NCI-H1048 (cell line): ENCODE measurements around the gene LRWD1.
"Not testable (repeated sequence)": the region's sequence is repeated elsewhere in the genome, so short reads cannot be mapped to it uniquely, and the experiment has no call there.

ENCODE experiments used
- DNase-seq: peaks from one replicate; lab custom pipeline; 2025; lab: John Stamatoyannopoulos, UW

The LRWD1 gene

DNA sequence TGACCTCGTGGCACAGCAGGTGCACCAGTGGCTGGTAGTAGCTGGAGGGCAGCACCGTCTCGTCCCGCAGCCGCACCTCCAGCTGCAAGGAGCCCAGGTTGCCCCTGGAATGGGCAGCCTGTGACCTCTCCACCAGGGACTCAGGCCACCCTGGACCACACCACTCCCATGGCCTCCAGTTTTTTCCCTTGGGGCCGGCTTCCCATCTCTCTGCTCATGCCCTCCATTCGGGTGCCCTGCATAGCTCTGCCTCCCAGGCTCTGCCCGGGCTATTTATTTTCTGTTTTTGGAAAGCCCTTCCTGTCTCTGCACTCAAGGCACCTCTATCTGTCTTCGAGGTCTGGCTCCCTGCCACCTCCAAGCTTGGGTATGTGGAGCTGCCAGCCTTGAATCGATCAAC lies 32.1 kb downstream of the LRWD1 start:
- DNase-seq, result not testable (repeated sequence)

DNA sequence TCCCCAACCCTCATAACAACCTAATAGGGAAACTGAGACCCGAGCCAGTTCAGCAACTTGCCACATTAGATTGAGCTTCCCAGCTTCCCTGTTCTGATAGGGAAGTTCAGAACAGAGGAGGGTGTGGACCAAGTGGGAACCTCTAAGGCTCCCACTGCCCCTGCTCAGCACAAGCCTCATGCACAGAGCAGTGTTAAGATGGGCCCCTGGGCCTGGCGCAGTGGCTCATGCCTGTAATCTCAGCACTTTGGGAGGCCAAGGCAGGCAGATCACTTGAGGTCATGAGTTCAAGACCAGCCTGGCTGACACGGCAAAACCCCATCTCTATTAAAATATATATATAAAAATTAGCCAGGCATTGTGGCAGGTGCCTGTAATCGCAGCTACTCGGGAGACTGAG lies 32.5 kb downstream of the LRWD1 start:
- not testable (repeated sequence) for DNase-seq

DNA sequence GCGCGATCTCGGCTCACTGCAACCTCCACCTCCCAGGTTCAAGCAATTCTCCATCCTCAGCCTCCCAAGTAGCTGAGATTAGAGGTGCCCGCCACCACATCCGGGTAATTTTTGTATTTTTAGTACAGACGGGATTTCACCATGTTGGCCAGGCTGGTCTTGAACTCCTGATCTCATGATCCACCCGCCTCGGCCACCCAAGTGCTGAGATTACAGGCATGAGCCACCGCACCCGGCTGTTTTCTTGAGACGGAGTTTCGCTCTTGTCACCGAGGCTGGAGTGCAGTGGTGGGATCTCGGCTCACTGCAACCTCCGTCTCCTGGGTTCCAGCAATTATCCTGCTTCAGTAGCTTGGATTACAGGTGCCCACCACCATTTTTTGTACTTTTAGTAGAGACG lies 33.5 kb downstream of the LRWD1 start:
- DNase-seq, result not testable (repeated sequence)

DNA sequence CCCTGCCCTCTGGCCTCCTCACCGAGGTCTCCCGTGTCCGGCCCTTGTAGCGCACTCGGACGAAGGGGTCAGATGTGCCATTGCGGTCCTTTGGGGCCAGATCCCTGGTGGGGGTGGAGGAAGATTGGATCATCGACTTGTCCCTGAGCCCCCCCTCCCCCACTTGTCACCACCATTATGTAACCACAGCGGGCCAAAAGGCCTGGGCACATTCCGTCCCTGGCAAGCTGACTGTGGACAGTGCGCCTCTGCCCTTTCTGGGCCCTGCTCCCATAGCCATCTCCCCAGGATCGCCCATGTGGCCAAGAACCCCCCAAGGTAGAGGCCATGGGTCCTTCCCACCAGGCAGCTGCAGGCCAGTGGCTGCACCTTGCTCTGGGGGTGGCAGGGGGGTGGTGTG lies 38.4 kb downstream of the LRWD1 start:
- not testable (repeated sequence) for DNase-seq

DNA sequence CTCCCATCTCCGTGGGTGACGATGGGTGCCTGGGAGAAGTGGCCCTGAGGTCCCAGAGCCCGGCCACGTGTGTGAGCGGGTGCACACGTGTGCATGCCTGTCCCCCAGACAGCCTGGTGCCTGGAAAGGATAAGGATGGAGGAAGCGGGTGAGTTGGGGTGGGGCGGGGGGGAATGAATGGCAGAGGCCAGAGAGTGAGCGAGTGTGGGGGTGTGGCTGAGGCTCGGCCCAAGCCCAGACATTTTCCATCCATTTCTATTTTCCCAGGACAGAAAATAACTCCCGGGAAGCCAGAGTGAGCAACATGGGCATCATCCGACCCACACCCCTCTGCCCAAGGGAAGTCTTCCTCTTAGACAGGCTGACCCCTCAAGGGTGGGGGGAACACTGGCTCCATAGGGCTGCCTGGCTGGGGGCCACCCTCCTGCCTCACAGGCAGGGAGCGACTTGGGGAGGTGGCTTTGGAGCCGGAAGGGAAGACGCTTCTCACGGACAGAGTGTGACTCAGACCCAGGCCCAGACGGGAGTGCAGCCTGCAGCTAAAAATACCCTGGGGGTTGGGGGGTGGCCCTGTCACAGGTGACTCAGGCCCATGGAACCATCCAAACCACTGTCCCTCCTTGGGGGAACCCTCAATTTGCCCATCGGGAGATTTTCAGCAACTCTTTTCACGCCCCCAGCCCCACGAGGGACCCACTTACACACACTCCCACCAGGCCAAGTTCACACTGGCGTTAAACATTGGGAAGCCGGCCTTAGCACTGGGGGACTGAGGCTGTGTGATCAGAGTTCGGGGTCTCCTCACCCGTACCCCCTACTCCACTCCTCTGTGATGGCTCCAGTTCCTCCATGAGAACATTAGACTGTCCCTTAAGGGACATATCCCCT lies 40.8 kb downstream of the LRWD1 start:
- DNase-seq, result not testable (repeated sequence)

DNA sequence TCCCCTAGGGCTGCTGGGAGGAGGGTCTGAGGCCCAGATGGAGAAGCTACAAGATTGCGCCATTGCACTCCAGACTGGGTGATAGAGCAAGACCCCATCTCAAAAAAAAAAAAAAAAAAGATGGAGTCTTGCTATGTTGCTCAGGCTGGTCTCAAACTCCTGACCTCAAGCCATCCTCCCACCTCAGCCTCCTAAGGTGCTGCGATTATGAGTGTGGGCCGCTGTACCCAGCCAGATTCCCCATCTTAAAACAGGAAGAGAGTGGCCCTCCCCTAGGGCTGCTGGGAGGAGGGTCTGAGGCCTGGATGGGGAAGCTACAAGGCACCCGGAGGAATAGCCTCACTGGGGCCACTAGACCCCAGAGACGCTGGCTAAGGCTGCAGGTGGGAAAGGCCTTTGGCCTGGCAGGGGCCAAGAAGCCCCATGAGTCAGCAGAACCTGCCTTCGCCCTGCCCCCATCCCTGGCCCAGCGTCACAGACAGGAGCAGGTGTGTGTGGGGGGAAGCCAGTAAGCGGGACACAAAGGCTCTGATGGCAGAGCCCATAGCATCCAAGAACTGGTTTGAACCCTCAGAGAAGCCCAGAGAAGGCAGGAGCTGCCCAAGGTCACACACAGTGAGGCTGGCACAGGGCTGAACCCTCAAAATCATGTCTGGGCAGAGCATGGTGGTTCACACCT lies 42.8 kb downstream of the LRWD1 start:
- not testable (repeated sequence) for DNase-seq

DNA sequence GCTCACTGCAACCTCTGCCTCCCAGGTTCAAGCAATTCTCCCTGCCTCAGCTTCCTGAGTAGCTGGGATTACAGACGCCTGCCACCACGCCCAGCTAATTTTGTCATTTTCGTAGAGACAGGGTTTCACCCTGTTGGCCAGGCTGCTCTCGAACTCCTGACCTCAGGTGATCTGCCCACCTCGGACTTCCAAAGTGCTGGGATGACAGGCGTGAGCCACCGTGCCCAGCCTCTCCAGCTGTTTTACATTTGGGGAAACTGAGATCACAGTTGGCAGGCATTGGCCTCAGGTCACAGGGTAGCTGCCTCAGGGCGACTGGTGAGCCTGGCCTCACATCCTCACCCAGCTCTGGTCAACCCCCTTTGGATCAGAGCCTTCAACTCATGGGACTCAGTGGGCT lies 45.8 kb downstream of the LRWD1 start:
- not testable (repeated sequence) for DNase-seq

DNA sequence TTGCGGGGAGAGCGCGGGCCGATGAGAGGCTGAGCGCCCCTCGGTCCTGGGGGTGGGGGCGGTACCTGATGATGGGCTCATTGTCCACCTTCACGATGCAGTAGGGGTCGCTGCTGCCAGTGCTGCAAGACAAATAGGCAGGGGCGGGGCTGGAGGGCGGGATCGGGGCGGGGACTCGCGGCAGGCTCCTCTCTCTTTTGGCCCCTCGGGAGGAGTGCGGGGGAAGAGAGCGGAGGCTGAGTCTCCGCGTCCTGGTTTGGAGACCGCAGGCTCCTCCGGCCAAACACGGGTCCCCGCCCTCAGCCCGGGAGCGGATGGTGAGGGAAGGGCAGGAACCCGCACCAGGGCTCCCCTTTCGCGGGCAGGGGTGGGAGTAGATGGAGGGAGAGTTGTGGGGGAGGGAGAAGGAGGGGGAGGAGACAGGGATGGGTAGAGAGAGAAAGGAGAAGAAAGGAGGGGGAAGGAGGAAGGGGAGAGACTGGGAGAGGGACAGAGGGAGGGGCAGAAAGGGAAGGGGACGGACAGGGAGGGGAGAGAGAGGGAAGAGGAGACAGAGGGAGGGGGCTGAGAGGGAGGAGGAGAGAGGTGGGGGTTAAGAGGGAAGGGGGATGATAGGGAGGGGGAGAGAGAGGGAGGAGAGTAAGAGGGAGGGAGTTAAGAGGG lies 47.2 kb downstream of the LRWD1 start:
- not testable (repeated sequence) for DNase-seq

DNA sequence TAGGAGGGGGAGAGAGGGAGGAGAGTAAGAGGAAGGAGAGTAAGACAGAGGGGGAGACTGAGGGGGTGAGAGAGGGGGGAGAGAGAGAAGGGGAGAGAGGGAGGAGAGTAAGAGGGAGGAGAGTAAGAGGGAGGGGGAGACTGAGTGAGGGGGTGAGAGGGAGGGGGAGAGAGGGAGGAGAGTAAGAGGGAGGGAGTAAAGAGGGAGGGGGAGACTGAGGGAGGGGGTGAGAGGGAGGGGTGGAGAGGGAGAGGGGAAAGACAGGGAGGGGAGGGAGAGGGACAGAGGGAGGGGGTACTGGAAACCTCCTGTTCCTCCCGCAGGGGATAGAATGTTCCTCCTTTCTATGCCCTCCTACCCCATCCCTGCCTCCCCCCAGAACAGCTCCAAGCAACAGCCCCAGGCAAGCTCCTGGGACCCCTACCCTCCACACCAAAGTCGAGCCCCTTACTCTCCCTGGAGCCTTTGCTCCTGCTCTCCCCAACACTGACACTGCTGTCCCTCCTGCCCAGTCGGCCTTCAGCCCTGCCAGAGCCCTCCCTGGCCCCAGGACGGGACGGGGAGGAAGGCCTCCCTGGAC lies 47.9 kb downstream of the LRWD1 start:
- not testable (repeated sequence) for DNase-seq

DNA sequence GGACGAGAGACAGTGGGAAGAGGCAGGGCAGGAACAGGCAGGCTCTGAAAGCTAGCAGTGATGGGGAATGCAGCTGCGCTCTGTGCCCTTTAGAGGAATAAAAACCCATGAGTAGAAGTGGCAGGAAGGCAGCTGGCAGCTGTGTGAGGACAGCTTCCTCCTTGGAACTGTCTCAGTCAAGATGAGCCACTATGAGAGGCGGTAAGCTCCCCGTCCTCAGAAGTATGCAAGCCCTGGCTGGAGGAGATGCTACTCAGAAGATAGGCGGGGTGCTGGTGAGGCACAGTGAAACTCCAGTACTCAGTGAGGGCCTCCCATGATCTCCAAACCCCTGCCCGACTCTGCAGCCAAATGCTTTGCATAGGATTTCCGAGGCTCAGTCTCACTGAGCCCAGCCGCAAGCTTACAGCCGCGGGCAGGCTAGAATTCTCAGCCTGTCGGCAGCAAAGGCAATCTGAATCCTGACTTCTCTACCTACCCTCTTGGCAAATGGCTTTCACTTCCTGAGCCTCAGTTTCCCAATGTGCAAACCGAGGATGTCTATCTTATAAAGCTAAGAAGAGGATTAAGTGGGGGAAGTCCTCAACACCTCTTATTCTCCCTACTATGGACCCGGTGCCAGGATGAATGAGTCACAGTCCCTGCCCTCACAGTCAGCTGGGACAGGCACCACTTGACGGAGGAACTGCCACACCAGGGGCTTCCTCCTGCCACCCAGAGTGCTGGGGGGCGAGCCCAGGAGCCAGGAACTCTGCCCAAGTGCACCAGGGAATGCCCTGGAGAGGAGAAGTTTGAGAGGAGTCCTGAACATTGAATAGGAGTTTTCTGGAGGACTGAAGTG lies 50.3 kb downstream of the LRWD1 start:
- not testable (repeated sequence) for DNase-seq

DNA sequence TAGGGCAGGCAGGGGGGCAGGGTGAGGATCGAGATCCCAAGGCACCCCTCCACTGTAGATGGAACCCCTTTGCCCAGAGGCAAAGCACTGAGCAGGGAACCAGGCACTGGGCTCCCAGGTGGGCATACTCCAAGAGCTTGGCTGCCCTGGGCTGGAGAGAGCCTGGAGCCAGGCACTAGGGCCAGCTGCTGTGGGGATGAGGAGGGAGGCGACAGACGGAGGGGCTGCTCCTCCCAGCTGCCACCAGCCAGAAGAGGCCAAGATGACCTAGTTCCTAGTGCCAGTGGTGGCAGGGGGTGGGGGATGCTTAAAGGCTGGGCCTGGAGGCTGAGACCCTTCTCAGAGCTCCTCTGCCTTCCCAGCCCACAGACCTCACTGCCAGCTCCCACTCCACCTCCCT lies 51.1 kb downstream of the LRWD1 start:
- not testable (repeated sequence) for DNase-seq

DNA sequence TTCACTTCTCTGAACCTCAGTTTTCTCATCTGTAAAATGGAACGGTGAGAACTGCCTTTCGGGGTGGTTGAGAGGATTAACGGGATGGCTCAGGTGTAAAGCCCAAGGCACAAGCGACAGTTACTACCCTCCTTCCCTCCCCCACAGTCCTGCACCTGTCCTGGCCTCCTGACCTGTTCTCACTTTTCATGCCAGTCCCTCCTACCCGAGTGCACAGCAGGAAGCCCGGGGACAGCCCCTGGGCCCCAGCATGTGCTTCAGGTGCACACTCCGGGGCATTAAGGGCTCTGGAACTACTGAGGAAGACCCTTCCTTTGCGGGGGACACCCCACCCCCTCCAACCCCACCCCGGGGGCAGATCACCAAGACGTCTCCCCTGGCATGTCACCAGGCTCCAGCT lies 52.2 kb downstream of the LRWD1 start:
- DNase-seq, result not testable (repeated sequence)

DNA sequence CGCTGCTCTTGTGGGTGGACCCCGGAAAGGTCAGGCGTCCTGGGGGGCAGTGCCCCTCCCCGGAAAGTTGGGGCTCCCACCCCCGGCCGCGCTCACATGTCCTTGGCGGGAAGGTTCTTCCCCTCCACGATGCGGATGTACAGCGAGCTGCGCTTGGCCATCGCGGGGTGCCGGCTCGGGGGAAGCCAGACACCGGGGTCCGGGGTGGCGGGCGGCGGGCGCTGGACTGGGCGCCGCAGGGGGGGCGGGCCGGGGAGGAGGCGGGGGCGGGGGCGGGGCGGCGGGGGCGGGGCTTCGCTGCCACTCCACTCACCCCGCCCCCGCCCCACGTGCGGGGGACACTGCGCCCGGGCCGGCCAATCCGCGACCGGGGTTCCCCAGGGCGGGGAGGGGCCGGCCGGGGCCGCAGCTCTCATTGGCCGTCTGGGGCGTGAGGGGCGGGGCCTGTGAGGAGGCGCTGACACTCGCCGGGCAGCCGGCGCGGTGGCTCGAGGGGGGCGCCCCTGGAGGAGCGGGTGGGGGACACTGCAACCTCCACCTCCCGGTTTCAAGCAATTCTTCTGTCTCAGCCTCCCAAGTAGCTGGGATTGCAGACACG lies 52.9 kb downstream of the LRWD1 start, which contains the start of gene RASA4B:
Gene RASA4B (minus strand): TSS at position 228 of the 598 bp plus-strand sequence. CDS start 67 bp downstream, at position 161.
- DNase-seq, result not testable (repeated sequence)

DNA sequence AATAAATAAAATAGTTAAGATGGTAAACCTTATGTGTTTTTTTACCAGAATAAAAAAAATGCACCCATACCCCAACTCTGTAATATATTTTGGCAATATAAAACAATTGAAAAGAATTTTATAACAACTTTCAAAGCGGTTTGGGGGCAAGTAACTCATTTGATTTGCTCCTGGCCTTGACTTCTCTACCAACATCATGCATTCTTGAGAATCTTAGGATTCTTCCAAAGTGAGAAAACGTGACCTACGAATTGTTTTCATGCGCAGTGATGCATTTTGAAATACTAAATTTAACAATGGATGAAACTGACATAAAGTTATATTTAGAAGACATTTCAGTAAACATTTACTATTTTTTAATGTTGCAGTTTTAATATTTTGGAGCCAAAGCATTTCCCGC lies 56.0 kb downstream of the LRWD1 start:
- DNase-seq, result not testable (repeated sequence)
